Forelimb muscle (tissue), 1 donor: Measurements from ENCODE around the gene PPM1H. TPM values are rescaled to one million over a fixed set of nuclear protein-coding genes. Genes with fewer than 3 reads are reported as not detected.
A peak's percentile ranks its signal among the peaks of the same experiment; 100 is the strongest.
"Not testable (repeated sequence)": the region's sequence is repeated elsewhere in the genome, so short reads cannot be mapped to it uniquely, and the experiment has no call there.

Source experiments
- DNase-seq: peaks from one replicate; pipeline ENCODE4 v3.0.0-alpha.2; 2013; ENCODE audit warnings: low read depth
- polyA plus RNA-seq: library from polyadenylated mRNA; unstranded; fragments of 120-200 nt; gene quantifications from one replicate; pipeline ENCODE4 v1.2.1, GENCODE V29; 2013; ENCODE audit not compliant: insufficient read length

Gene PPM1H
- polyA plus RNA-seq, 1 donor: 3.1 TPM

DNA sequence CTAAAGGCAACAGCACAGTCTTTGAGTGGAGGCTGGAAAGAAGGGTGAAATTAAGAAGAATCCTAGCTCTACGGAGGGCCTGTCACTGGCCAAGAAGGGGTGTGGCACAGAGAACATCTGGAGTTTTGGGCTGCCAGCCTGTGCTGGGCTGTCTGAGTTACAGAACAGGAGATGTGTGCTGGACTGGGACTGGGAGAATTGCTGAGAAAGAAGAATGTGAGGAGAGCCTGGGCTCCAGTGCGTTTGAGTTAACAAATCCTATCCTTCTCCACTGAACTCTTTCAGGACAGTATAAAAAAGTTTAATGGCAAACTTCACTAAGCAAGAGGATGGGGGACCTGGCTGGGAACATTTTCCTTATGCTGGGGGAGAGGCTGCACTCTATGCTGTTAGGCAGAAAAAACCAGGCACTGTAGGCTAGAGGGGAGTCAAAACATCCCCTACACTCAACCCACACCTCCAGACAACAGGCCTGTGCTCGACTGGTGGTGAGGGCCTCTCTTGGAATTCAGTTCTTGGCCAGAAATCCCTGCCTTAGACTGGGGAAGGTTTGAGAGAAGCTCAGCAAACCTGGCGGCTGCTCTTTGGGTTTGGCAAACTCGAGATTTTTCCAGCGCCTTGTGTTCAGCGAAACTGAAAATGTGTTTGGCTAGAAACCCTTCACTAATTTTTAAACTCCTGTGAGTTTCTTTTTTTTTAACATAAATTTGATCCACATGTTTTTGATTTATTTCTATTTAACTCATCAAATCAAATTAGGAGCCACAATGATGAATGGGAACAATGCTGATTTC is 251.0 kb downstream of the PPM1H start:
- DNase-seq: peak; percentile 97

DNA sequence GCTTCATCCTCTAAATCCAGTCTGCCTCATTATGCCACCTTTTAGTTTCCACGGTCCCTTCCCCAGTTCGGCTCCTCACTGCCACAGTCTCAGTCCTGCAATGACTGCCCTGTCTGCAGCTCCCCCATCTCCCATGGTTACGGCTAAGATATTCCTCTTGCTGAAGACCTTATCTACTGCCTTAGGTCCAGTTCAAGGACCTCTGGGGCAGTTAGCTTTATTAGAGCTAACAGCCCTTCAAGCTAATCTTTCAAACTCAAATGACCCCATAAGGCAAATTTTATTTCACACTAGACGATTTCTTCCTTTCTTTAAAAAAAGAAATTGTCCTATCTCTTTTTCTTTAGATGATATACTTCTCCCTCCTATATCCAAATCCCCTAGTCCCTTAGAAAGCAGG is 253.6 kb downstream of the PPM1H start:
- no peak for DNase-seq

DNA sequence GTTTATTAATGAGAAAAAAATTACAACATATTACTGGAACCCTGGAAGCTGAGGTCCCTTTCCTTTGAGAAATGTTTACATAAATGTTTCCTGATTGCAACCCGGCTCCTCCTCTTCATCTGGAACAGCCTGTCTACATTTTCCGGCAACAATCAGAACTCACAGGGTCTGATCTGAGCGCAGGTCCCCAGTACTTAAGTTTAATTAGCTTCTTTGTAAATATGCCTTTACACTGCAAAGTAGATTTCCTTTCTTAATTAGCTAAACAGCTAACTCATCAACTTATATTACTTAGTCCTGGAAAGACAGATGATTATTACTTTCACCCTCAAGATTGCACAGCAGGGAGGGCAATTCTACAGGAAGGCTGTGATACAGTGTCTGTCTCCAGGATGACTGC is 255.3 kb downstream of the PPM1H start:
- DNase-seq: no peak

DNA sequence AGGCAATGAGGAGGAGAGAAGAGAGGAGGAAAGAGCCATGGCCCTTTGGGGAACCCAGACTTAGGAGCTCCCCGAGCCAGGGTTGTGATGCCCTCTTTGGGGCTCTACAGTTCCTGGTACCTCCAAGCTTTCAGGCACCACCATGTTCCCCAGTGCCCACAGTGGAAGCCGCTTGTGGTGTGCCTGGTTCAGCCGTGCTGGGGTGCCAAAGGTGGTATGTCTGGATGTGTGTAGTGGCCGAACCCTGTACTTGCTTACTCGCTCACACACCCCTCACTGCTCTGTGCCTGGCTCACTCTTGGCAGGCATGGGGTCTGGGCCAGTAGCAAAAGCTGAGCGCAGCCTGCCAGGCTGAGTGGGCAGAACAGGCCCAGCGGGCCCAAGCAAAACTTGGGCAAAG is 257.6 kb downstream of the PPM1H start:
- DNase-seq: no peak

GRCh38 chr12:62676521-62677307 is 258.2 kb downstream of the PPM1H start:
- no peak for DNase-seq

DNA sequence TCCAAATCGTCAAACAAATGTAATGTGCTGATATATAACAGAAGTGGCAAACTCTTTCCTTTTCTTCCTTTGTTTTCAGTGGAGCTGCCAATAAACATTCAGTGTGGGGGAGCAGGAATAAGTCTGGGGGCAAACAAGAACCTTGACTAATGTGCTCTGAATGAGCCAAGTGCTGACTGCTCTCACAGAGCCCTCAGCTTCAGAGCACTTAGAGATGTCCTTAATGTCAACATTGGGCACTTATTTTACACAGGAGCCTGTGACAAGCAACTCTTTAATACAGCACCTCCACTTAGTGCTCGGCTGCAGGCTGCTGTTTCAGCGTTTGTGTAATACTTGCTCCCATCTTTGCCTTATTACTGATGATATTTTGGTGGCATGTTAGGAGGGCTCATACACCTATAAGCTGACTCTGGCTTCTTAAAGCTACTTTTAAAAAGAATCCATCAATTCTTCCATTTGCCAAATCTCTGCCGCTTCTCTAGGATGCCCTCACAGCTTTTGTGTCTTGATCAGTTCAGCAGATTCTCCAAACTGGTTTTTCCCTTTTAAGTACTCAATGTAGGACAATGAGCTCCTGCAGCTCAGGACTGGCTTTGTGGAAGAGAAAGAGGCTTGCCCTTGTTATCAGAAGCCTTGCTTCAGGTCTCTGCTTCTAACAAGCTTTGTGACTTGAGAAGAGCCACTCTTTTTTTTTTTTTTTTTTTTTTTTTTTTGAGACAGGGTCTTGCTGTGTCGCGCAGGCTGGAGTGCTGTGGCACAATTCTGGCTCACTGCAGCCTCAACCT is 261.7 kb downstream of the PPM1H start:
- DNase-seq: no peak

DNA sequence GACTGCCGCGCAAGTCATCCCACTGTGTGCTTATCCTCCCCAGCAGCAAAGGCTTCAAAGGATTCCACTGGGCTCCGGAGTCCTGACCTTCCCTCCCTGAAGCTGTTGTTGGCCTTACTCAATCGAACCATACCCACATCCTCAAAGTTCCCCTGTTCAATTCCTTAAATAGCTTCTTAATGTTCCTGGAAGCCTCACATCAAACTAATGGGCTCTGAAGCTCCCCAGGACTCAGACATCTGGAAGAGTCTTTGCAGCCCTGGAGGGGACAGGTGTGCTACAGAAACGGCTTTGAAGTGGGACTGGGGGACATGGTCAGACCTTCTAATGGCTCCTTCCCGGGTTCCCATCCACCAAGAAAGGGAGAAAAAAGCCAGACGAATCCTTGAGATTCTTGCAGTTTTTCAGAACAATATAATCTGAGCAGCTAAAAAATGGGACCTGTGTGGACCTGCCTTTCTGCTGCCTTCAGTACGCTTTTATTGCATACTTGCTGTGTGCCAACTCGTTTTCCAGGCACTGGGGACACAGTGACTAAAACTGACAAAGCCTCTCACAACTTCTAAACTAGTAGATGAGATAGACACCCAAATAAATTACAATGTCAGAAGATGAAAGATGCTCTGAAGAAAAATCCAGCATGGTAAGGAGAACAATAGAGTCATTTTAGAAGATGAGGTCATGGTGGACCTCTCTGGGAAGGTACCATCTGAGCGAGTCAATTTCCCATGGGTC is 263.8 kb downstream of the PPM1H start:
- no peak for DNase-seq

- DNase-seq: no peak
These were observed 266.2 kb downstream of the PPM1H start for GRCh38 chr12:62668782-62669181.

DNA sequence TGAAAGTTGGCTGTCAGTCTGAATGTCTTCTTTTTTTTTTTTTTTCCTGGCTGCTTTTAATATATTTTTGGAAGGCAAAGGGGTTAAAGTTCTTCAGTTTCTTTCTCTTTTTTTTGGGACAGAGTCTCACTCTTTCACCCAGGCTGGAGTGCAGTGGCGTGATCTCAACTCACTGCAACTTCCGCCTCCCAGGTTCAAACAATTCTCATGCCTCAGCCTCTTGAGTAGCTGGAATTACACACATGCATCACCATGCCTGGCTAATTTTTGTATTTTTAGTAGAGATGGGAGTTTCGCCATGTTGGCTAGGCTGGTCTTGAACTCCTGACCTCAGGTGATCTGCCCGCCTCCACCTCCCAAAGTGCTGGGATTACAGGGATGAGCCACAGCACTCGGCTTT is 270.0 kb downstream of the PPM1H start:
- not testable (repeated sequence) for DNase-seq

- DNase-seq: no peak
These were observed 274.2 kb downstream of the PPM1H start for GRCh38 chr12:62660756-62661155.

DNA sequence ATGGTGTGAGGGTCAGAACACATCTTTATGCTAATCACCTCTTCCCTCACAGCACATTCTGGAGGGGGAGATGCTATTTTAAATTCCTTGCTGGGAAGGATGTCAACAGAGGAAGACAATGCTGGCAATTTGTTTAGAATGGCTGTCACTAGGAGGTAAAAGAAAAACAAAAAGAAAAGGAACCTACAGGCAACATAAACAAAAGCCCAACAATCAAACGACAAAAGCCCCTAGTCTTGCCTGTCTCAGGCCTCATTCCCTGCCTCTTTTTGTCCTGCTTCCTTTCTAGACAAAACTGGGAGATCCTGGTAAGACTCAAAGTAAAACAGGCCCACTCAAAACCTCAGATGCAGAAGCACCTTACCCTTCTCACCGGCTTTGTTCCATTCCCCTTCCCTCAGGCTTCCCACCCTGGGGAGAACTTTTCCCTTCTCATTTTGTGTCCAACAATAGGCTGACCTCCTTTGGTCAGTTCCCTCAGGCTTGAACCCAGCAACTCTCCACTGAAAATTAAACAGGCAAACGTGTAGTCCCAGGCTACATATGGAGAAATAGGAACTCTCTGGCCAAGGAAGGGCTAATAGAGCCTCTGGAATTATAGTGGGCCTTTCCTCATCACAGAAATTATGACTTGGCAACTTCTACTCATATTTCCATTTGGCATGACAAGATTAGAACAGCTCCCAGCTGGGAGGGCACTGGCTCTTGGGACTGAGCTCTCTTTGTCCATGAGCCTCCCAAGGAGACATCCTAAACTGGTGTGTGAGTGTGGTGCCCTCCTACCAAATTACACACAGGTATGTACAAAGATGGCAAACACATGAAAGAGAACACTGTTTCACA is 275.3 kb downstream of the PPM1H start:
- DNase-seq: no peak

- no peak for DNase-seq
These were observed 276.0 kb downstream of the PPM1H start for GRCh38 chr12:62658910-62659309.

GRCh38 chr12:62657363-62657632 is 277.7 kb downstream of the PPM1H start:
- no peak for DNase-seq

DNA sequence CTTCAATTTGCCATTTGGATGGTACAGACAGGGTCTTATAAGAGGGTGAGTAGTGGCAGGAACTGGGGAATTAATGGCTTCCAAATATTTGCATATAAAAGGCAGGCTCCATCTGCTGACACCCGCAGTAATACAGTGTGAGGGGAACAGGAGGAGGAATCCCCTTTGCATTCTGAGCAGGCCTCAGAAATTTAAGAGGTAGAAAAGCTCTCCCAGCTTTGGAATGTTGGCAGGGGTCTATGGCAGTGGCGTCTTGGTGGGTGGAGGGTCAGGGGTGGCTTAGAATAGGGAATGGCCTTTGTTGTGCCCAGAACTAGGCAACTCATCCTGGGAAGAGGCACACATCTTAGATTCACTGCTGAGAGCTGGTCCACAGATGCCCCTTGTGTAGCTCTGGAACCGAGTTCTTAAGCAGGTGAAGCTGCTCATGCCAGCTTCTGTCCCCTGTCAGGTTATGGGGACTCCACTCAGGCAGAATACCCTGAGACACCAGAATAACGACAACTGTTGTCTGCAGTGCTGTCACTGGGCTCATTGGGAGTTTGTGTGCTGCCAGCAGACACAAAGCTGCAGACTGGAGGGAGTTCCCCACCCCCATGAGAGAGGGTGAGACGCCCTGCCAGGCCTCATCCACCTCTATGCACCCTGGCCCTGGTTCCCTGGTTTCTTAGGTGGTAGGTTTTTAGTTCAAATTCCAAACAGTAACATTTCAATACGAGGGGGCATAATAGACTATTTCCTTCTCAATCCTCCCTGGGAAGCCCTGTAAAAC is 278.2 kb downstream of the PPM1H start:
- no peak for DNase-seq

DNA sequence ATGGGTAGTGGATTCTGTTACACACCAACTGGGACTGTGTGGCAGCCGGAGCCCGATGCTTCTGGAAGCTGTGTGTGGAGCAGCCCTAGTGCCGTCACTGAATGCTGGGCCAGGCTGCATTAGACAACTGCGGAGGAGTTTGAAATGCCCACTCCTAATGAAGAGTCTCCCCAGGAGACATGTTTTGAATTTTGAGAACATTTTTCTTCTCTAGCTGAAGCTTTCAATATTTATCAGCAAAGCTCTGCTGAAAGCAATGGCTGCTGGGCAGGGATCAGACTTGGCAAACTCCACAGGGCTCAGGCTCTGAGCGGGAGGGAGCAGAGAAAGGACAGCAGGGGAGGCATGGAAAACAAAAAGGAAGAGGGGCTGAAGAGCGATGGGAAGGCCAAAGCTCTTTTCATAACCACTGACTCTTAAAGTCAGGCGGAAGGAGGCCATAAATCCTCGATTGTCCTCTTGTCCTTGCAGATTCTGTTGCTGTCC is 279.2 kb downstream of the PPM1H start:
- DNase-seq: no peak

DNA sequence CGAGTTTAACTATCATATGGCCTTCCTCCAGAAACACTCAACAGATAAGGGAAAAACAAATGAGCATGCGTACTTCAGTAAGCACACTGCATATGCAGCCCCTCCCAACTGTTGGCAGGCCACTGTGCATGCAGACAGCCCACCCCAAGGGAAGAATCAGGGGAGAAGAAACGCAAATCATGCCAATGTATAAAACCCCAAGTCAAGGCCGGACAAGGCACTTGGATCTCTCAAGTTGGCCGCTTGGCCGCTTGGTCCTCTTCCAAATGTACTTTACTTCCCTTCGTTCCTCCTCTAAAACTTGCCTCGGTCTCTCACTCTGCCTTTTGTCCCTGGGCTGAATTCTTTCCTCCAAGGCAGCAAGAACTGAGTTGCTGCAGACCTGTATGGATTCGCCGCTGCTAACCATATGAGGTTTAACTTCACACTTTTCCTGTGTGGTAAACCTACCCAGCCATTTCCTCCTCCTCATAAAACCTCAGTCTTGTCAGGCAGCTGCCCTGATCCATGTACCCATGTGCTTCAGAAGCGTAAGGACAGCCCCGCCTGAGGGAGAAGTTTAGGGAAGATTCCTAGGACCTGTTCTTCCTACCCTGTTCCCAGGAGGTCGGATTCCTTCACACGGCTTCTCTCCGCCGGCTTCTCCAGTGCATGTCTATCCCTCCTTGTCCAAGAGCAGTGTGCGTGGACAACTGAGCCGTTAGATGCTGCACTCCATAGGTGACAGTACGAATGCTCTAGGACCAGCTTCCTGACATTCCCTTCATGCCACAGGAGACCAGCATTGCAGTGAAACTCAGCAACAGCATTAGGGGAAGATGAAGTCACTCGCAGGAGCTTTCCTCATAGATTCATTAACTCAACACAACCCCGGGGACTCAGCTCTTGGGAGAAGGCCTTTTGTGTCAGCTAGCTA is 280.4 kb downstream of the PPM1H start:
- DNase-seq: no peak

DNA sequence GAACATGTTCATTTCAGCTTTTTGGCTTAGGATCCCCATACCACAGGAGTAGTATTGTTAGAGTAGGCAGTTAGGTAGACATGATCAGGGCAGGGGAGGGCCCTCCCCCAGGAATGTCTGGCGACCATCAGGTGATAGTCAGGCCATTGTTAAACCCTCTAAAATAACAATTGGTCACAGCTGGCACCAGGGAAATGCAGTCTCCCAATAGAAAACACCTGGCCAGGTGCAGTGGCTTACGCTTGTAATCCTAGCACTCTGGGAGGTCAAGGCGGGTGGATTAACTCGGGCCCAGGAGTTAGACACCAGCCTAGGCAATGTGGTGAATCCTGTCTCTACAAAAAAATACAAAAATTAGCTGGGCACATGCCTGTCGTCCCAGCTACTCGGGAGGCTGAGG is 281.2 kb downstream of the PPM1H start:
- DNase-seq: no peak

DNA sequence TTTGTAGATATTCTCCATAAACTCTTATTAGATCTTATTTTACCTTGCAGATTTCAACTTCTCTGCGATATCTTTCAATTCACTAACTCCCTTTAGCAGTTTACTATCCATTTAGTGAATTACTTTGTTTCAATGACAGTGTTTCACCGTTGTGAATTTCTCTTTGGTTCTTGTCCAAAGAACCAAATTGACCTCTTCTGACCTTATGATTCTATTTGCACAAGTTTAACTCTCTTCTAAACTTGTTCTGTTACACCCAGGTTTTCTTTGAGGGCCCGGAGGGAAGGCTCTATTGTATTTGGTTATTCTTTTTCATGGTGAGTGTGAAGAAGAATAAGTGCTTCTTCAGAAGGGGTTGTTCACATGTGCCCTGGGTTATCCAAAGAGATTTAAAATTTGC is 281.6 kb downstream of the PPM1H start:
- DNase-seq: no peak

DNA sequence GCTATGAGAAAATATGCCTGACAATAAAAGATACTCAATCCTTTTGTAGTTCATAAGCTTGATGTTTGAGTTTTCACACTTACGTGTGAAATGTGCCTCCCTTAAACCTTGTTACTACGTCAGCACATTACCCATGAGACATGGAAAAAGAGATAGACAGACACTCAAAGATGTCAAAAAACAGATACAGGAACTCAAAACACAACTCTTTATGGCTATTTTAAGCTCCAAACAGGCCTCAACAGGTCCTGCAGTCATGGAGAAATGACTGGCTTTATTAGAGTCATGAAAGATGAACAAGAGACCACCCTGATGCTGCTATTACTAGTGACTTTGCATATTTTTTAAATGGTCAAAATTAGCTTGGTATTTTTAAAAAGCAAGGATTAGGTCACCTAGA is 283.8 kb downstream of the PPM1H start:
- DNase-seq: no peak
